AG04450 (cell line): ENCODE data around the gene ZSWIM4. TPM values are rescaled to one million over a fixed set of nuclear protein-coding genes. Genes with fewer than 3 reads are reported as not detected.

Experiments used
- CTCF ChIA-PET: fragments of 300-600, 350-600 bp; formaldehyde crosslinking; extraction: SDS; loops from one replicate; lab custom pipeline; 2022; ENCODE audit warnings: antibody characterized with exemption, inconsistent platforms; lab: Charles Lee
- POLR2A ChIA-PET: fragments of 350-600 bp; formaldehyde crosslinking; extraction: SDS; loops from one replicate; lab custom pipeline; 2021; ENCODE audit warnings: antibody characterized with exemption, inconsistent platforms; lab: Yijun Ruan, JAX
- DNase-seq: peaks from one replicate; pipeline ENCODE4 v3.0.0-alpha.2; 2011; ENCODE audit warnings: low read depth, low spot score
- H3K27ac ChIP-seq: one replicate; pipeline ENCODE4 v1.5.1; 2012; ENCODE audit warnings: low read depth, low read length, control low read depth
- H3K27me3 ChIP-seq: one replicate; pipeline ENCODE4 v1.6.0; 2012; ENCODE audit warnings: low read length; ENCODE audit not compliant: control insufficient read depth, insufficient read depth
- H3K4me3 ChIP-seq: 2 replicates; pipeline ENCODE4 v1.5.1; 2011; ENCODE audit warnings: mild to moderate bottlenecking, low read depth, low read length, control low read depth
- H3K9me3 ChIP-seq: 2 replicates; pipeline ENCODE4 v1.5.1; 2012; ENCODE audit warnings: low read length; ENCODE audit not compliant: control insufficient read depth, insufficient read depth
- polyA plus RNA-seq: library from polyadenylated mRNA; depleted of rRNA; stranded (reverse); fragments of >200 nt; gene quantifications from 2 replicates; pipeline ENCODE4 v1.2.3, GENCODE V29; 2011
- TF ChIP-seq, protein P1 (sequence below): IDR thresholded peaks from 2 replicates; pipeline ENCODE4 v1.5.1; 2011; ENCODE audit warnings: low read depth, low read length, control low read depth, inconsistent platforms

Gene ZSWIM4
- polyA plus RNA-seq, 1 experiment, result 2.3 TPM

DNA sequence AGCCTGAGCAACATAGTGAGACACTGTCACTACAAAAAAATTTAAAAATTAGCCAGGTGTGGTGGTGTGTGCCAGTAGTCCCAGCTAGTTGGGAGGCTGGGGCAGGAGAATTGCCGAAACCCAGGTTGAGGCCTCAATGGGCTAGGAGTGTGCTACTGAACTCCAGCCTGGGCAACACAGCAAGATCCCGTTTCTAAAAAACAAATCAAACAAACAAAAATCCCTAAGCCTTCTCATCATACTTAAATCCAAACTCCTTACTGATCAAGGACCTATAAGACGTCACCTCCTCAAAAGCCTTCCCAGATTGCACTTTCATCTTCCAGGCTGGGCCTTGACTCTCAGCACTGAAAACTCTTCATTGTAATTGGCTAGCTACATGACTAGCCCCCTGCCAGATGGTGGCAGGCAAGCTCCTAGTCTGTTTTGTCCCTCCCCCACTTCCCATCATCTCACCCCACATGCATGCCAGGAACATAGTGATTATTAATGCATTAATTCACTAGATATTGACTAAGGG is 64.2 kb downstream of the ZSWIM4 start:
- TF ChIP-seq, protein P1, sequence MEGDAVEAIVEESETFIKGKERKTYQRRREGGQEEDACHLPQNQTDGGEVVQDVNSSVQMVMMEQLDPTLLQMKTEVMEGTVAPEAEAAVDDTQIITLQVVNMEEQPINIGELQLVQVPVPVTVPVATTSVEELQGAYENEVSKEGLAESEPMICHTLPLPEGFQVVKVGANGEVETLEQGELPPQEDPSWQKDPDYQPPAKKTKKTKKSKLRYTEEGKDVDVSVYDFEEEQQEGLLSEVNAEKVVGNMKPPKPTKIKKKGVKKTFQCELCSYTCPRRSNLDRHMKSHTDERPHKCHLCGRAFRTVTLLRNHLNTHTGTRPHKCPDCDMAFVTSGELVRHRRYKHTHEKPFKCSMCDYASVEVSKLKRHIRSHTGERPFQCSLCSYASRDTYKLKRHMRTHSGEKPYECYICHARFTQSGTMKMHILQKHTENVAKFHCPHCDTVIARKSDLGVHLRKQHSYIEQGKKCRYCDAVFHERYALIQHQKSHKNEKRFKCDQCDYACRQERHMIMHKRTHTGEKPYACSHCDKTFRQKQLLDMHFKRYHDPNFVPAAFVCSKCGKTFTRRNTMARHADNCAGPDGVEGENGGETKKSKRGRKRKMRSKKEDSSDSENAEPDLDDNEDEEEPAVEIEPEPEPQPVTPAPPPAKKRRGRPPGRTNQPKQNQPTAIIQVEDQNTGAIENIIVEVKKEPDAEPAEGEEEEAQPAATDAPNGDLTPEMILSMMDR, result no peak
- no peak overlapping the region for H3K4me3 ChIP-seq
- CTCF ChIA-PET, result interaction anchor here (1.0 to 5.3 kb wide), 2 partner anchors 75 kb away, joined by 3 to 60 read pairs; no protein-coding TSS in a partner anchor
- H3K27me3 ChIP-seq, result no peaks in the 10 kb centered on the region
- H3K27ac ChIP-seq, result no peak overlapping the region
- H3K9me3 ChIP-seq, result no peaks in the 10 kb centered on the region
- POLR2A ChIA-PET, result interaction anchor here (0.9 kb wide), 1 partner anchor 11 kb away, joined by 3 read pairs; no protein-coding TSS in a partner anchor
- DNase-seq, result no peak

DNA sequence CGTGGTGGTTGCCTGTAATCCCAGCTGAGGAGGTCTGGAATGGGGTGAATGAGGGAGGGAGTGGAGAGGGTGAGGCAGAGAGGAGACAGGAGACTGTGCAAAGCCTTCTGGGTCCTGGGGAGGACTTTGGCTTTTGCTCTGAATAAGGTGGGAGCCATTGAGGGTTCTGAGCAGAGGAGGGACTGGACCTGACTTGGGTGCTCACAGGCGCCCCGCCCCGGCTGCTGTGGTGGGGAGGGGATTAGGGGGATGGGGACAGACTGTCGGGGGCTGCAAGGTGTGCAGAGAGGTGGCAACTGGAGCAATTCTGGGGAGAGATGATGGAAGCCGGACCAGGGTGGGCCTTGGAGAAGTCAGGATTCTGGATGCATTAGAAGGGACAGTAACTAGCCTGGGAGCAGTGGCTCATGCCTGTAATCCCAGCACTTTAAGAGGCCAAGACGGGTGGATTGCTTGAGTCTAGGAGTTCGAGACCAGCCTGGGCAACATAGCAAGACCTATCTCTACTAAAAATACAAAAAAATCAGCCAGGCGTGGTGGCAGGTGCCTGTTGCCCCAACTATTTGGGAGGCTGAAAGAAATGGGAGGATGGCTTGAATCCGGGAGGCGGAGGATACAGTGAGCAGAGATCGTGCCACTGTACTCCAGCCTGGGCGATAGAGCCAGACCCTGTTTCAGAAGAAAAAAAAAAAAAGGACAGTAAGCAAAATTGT is 65.6 kb downstream of the ZSWIM4 start:
- ChIA-PET CTCF (interaction anchor here (0.8 to 5.3 kb wide), 3 partner anchors 8 to 77 kb away, joined by 4 to 60 read pairs (median 32); no protein-coding TSS in a partner anchor), POLR2A (interaction anchor here (0.6 to 4.0 kb wide), 8 partner anchors 10 to 147 kb away, joined by 3 to 33 read pairs (median 12); no protein-coding TSS in a partner anchor)
- no peaks in the 10 kb centered on the region for H3K27me3 ChIP-seq
- no peak for DNase-seq
- no peaks in the 10 kb centered on the region for H3K9me3 ChIP-seq
- no peak overlapping the region for H3K4me3 ChIP-seq
- TF ChIP-seq, protein P1, result no peak
- H3K27ac ChIP-seq, result no peak overlapping the region

DNA sequence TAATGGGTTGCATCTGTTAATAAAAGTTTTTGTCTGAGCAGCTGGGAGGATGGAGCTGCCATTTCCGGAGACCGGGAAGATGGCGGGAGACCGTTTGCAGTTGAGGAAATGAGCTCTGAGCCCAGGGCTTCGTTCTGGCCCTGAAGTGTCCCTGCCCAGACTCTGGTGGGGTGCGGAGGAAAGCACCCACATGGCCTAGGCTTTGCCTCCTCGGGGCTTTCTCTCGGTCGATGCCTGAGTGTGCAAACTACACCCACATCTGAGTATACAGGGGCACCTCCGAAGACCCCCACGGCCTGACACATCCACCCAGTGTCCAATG is 66.1 kb downstream of the ZSWIM4 start:
- H3K27me3 ChIP-seq, result no peaks in the 10 kb centered on the region
- POLR2A ChIA-PET, result interaction anchor here (0.6 to 4.0 kb wide), 8 partner anchors 11 to 146 kb away, joined by 3 to 33 read pairs (median 12); no protein-coding TSS in a partner anchor

DNA sequence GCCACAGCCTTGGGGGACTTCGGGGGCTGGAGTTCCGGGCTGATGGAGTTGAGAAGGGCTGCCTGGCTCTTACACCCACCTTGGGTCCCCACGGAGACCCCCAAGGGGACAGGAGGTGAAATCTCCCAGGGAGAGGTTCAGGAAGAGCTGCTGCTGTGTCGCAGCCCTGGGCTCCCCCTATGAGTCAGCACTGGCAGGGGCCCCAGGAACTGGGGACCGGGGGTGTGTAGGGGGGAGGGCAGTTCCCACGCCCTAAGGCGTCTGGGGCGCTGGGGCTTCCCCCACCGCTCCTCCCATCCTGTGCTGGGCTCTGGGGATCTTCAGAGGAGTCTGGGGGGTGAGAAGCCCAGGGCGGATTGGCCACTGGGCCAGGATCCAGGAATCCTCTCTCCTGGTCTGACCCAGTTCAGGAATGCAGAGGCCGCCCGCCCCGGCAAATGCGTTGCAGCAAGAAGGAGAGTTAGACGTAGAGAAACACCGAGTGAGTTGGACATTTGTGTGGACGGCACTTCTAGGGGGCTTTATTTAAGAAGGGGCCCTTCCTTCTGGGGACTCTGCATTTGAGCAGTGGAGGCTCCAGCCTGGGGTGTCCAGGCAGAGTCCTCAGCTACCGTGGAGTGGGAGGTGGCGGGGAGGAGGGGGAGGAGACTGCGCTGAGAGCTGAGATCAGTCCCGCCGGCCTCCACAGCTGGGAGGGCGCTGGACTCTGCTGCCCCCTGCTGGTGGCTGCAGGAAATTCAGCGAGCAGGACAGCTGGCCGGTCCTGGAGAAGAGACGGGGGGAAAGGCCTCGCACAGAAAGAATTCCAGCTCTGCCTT is 66.7 kb downstream of the ZSWIM4 start:
- ChIA-PET POLR2A (interaction anchor here (0.5 to 4.0 kb wide), 23 partner anchors 8 to 146 kb away, joined by 3 to 33 read pairs (median 4); partner anchors contain the start of gene ZSWIM4), CTCF (interaction anchor here (0.6 to 5.3 kb wide), 33 partner anchors 9 to 838 kb away, joined by 3 to 60 read pairs (median 5); a partner anchor contains a TSS)

More for the DNA sequence above, 66.1 kb downstream of the ZSWIM4 start:
- DNase-seq, result no peak
- TF ChIP-seq, protein P1, result no peak
- CTCF ChIA-PET, result interaction anchor here (0.8 to 5.3 kb wide), 4 partner anchors 8 to 77 kb away, joined by 4 to 60 read pairs (median 18); no protein-coding TSS in a partner anchor
- H3K27ac ChIP-seq, result peak overlapping the region; percentile 90
- H3K4me3 ChIP-seq, result peak overlapping the region; percentile 49
- H3K9me3 ChIP-seq, result no peaks in the 10 kb centered on the region

More for the DNA sequence above, 66.7 kb downstream of the ZSWIM4 start:
- H3K9me3 ChIP-seq, result no peaks in the 10 kb centered on the region
- no peaks in the 10 kb centered on the region for H3K27me3 ChIP-seq
- TF ChIP-seq, protein P1, result peak; percentile 93
- peak overlapping the region; percentile 90 for H3K27ac ChIP-seq
- peak; percentile 74 for DNase-seq
- H3K4me3 ChIP-seq, result peak overlapping the region; percentile 49
